Prostate gland (tissue), 2 donors: ENCODE data around the gene KLF7. TPM values are rescaled to one million over a fixed set of nuclear protein-coding genes. Genes with fewer than 3 reads are reported as not detected.

Experiments
- DNase-seq: peaks from one replicate; pipeline ENCODE4 v3.0.0-alpha.2; 2019; ENCODE audit warnings: low spot score
- H3K27ac ChIP-seq, 2 donors: fragments of 200-600 bp; sonication (generic); 2 replicates each; pipeline ENCODE4 v1.5.1; 2017 to 2019
- H3K27me3 ChIP-seq: fragments of 200-600 bp; sonication (generic); replicated peaks from 2 replicates; pipeline ENCODE4 v1.5.1; 2019; ENCODE audit not compliant: insufficient read depth
- H3K36me3 ChIP-seq, 2 donors: fragments of 200-600 bp; sonication (generic); 1 replicate in 1 of 2; 2 replicates in 1 of 2; pipeline versions ENCODE4 v1.5.1 to v1.8.1; 2017 to 2019
- H3K4me1 ChIP-seq: fragments of 200-600 bp; sonication (generic); replicated peaks from 2 replicates; pipeline ENCODE4 v1.5.1; 2019
- H3K4me3 ChIP-seq, 2 donors: fragments of 200-600 bp; sonication (generic); 2 replicates each; pipeline ENCODE4 v1.5.1; 2017 to 2019
- H3K9me3 ChIP-seq: fragments of 200-600 bp; sonication (generic); 2 replicates; pipeline ENCODE4 v1.5.1; 2017
- POLR2A ChIP-seq: fragments of 450-650 bp; IDR thresholded peaks from one replicate; pipeline ENCODE4 v1.6.1; 2016; ENCODE audit warnings: antibody characterized with exemption, mild to moderate bottlenecking
- POLR2AphosphoS5 ChIP-seq: sonication (generic); formaldehyde crosslinking; IDR thresholded peaks from one replicate; pipeline ENCODE4 v1.6.1; 2017; ENCODE audit warnings: antibody characterized with exemption
- WGBS: methylation state at CpG from one replicate; pipeline ENCODE4 v1.1.5; 2018; 5-methylcytosine and 5-hydroxymethylcytosine counted together
- intact Hi-C: fragments of 100-400 bp; cut with DNase I; formaldehyde crosslinking; loops from one replicate; pipeline ENCODE4 v1.14.2; 2022
- total RNA-seq, 2 donors: library from RNA; depleted of rRNA; stranded (reverse); fragments of >200 nt; gene quantifications; one replicate each; pipeline ENCODE4 v1.1.0, GENCODE V29; 2016
- TF ChIP-seq, protein P1 (sequence below), 4 experiments: fragments of 200-600 bp in 2 of 4; fragments of 450-650 bp in 2 of 4; sonication (generic) in 2 of 4; IDR thresholded peaks; 1 replicate in 3 of 4; 2 replicates in 1 of 4; pipeline ENCODE4 v1.5.1; 2016 to 2019; ENCODE audit warnings: antibody characterized with exemption in 4 of 4, mild to moderate bottlenecking in 2 of 4, moderate library complexity in 2 of 4

Gene KLF7
- total RNA-seq, 2 donors from 2014 or later, result 10.2 to 23.9 TPM

DNA sequence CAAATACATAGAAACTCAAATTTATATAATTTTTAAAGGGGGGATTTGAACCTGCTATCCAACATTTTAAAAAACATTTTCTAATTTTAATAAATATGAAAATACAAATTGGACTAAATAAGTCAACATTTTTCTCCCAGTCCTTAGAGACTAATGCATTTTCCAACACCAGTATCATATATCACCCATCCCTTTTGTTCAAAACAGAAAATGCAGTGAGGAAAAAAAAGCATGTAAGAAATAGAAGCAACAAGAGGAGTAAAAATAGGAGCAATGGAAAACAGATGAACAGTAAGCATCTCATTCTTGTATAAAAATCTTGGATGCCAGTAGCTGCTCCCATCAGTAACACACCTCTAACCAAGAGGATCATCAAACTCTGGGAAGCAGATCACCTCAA, 25.5 kb downstream of the KLF7 start:
- Histone ChIP-seq H3K36me3 (no peaks in the 10 kb centered on the region), H3K27me3 (no peaks in the 10 kb centered on the region), H3K27ac (no peak overlapping the region), H3K9me3 (no peaks in the 10 kb centered on the region), H3K4me1 (peaks cover 3% of the 10 kb centered on the region), H3K4me3 (no peak overlapping the region)
- DNase-seq, result no peak
- intact Hi-C loops, result no loop called here
- TF ChIP-seq POLR2A, result no peak
- no peak for TF ChIP-seq POLR2AphosphoS5
- TF ChIP-seq, protein P1, sequence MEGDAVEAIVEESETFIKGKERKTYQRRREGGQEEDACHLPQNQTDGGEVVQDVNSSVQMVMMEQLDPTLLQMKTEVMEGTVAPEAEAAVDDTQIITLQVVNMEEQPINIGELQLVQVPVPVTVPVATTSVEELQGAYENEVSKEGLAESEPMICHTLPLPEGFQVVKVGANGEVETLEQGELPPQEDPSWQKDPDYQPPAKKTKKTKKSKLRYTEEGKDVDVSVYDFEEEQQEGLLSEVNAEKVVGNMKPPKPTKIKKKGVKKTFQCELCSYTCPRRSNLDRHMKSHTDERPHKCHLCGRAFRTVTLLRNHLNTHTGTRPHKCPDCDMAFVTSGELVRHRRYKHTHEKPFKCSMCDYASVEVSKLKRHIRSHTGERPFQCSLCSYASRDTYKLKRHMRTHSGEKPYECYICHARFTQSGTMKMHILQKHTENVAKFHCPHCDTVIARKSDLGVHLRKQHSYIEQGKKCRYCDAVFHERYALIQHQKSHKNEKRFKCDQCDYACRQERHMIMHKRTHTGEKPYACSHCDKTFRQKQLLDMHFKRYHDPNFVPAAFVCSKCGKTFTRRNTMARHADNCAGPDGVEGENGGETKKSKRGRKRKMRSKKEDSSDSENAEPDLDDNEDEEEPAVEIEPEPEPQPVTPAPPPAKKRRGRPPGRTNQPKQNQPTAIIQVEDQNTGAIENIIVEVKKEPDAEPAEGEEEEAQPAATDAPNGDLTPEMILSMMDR (IDR thresholded peaks at IDR 0.05), result no peak

DNA sequence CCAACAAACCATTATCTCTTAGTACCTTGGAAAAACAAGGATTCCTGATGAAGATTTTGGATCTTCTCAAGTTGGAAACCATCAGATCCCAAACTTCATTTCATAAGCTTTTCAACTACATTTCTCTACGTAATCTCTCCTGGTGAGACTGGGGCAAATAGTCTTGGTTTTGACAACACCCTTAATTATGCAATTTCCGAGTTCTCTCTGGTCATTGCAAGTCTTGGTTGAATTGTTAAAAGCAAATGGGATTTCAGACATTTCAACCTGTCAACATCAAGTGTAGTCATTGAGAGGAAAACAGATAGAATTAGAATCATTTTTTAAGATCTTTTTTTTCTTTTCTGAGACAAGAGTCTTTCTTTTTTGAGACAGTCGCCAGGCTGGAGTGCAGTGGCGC, 26.2 kb downstream of the KLF7 start:
- H3K9me3 ChIP-seq, result no peaks in the 10 kb centered on the region
- no peak overlapping the region for H3K27ac ChIP-seq
- no peaks in the 10 kb centered on the region for H3K27me3 ChIP-seq
- no peaks in the 10 kb centered on the region for H3K36me3 ChIP-seq
- TF ChIP-seq, protein P1 (IDR thresholded peaks at IDR 0.05), result no peak
- TF ChIP-seq POLR2A (no peak), POLR2AphosphoS5 (no peak)
- WGBS, result 88% methylated on average over 4 of the region's 4 CpGs
- H3K4me3 ChIP-seq, result no peak overlapping the region
- no peak for DNase-seq
- intact Hi-C loops, result no loop called here
- H3K4me1 ChIP-seq, result peaks cover 3% of the 10 kb centered on the region

DNA sequence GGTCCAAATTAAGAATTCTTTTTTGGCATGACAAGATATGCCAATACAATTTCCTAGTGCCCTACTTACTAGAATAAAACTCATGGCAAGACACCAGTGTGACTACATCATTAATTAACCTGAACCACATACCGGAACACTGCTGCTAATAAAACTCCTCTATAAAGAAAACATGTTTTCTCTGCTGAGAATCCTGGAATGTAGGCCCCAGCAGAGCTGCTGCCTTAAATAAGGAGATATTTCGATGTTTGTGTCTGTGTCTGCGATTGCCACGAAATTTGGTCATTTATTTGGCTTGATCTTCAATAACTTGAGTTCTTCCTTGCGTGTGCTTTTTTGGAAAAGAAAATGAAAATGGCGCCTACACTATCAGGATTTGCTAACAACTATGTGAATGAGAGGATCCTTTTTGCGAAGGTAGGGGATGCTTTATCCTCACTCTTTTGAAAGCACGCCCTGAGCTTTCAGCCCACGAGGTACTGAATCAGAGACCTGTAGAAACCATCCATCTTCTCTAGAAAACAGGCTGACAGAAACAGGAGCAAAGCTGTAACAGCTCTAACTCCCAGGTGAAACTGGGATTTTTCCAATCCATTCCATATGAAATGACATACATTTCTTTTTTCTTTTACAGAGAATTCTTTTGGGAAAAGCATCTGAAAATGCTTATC, 27.0 kb downstream of the KLF7 start:
- Histone ChIP-seq H3K36me3 (no peaks in the 10 kb centered on the region), H3K4me1 (peaks cover 3% of the 10 kb centered on the region), H3K9me3 (no peaks in the 10 kb centered on the region), H3K4me3 (no peak overlapping the region), H3K27me3 (no peaks in the 10 kb centered on the region), H3K27ac (no peak overlapping the region)
- intact Hi-C loops, result no loop called here
- no peak for TF ChIP-seq POLR2A
- TF ChIP-seq POLR2AphosphoS5, result peak; percentile 15
- DNase-seq, result no peak
- 57% methylated on average over 9 of the region's 9 CpGs for WGBS

DNA sequence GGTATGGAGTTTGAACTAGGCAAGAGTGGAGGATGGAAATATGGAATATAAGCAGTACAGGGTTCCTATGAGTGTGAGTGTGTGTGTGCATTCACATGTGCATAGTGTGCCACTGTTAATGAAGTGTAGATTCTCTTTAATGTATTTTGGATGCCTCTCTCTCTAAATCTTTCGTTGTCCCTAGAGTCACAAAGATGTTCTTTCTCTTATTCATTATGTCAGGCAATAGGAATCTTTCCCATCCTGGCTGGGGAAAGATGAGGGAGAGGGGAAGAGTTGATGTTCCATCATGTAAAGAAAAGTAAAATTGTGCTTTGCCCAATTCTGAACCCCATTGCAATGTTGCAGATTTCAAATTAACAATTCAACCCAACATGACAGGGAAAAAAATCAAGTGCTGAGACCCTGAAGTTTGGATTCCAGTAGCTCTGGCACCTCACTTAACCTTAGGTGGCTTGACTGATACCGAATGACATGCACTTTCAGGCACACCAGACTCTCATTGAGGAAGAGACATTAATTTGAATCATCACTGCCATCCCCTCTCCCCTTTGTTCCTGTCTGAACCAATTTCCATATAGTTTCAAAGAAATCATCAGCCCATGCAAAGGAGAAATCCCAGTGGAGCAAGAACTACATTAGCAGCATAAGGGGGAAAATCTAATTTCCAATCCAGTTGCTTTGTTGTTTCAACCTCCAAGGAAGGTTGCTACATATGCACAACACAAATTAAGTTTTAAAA, 28.0 kb downstream of the KLF7 start:
- intact Hi-C loops, result no loop called here
- no peak for DNase-seq
- Histone ChIP-seq H3K9me3 (no peaks in the 10 kb centered on the region), H3K36me3 (no peaks in the 10 kb centered on the region), H3K4me1 (peaks cover 3% of the 10 kb centered on the region), H3K4me3 (no peak overlapping the region), H3K27me3 (no peaks in the 10 kb centered on the region), H3K27ac (no peak overlapping the region)
- TF ChIP-seq, protein P1 (IDR thresholded peaks at IDR 0.05), result no peak
- TF ChIP-seq POLR2A (no peak), POLR2AphosphoS5 (no peak)
- 71% methylated on average over 2 of the region's 2 CpGs for WGBS

DNA sequence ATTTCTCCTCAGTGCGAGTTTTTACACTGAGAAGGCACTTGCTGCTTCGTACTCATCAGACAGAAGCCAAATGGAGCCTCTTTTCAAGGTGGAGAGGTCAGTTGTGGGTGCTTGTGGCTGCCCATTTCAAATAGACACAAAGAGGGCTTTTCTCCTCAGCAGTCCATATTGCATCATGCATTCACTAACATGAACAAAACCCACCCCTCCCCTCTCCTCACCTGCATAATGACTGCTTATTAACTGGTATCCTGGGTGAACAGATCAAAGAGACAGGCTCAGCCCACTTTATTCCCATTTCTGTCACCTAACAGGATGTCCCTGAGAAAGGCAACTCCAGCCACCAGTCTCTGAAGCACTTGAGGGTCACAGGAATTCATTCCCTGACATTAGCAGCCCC, 28.9 kb downstream of the KLF7 start:
- DNase-seq, result no peak
- Histone ChIP-seq H3K4me1 (peaks cover 3% of the 10 kb centered on the region), H3K4me3 (no peak overlapping the region), H3K27ac (no peak overlapping the region), H3K9me3 (no peaks in the 10 kb centered on the region), H3K36me3 (no peaks in the 10 kb centered on the region), H3K27me3 (no peaks in the 10 kb centered on the region)
- 100% methylated on average over 2 of the region's 2 CpGs for WGBS
- TF ChIP-seq POLR2AphosphoS5, result no peak
- TF ChIP-seq, protein P1 (IDR thresholded peaks at IDR 0.05), result no peak
- TF ChIP-seq POLR2A, result no peak
- intact Hi-C loops, result no loop called here
